Nephron progenitor cell (in vitro differentiated cells): Measurements from ENCODE around the gene CACNG4.

Source experiments
- DNase-seq: peaks from one replicate; pipeline ENCODE4 v3.0.0; 2021
- H3K27ac Mint-ChIP-seq: 2 replicates; pipeline ENCODE4 v1.8.0; 2021; ENCODE audit warnings: mild to moderate bottlenecking, moderate library complexity, mixed read lengths
- H3K27me3 Mint-ChIP-seq: 2 replicates; pipeline ENCODE4 v1.8.0; 2021; ENCODE audit warnings: mild to moderate bottlenecking, low read depth, mixed read lengths; ENCODE audit not compliant: poor library complexity
- H3K36me3 Mint-ChIP-seq: 2 replicates; pipeline ENCODE4 v1.8.0; 2021; ENCODE audit warnings: low read depth, mixed read lengths
- H3K4me1 Mint-ChIP-seq: 2 replicates; pipeline ENCODE4 v1.8.0; 2021; ENCODE audit warnings: mixed read lengths
- H3K4me3 Mint-ChIP-seq: 2 replicates; pipeline ENCODE4 v1.8.0; 2021; ENCODE audit warnings: mild to moderate bottlenecking, moderate library complexity, mixed read lengths
- H3K9me3 Mint-ChIP-seq: 2 replicates; pipeline ENCODE4 v1.8.0; 2021; ENCODE audit warnings: mild to moderate bottlenecking, moderate library complexity, mixed read lengths
- TF ChIP-seq, protein P1 (sequence below): fragments of 200-600 bp; sonication (generic); IDR thresholded peaks from 2 replicates; pipeline ENCODE4 v1.5.0; 2021; ENCODE audit warnings: antibody characterized with exemption

Gene CACNG4

DNA sequence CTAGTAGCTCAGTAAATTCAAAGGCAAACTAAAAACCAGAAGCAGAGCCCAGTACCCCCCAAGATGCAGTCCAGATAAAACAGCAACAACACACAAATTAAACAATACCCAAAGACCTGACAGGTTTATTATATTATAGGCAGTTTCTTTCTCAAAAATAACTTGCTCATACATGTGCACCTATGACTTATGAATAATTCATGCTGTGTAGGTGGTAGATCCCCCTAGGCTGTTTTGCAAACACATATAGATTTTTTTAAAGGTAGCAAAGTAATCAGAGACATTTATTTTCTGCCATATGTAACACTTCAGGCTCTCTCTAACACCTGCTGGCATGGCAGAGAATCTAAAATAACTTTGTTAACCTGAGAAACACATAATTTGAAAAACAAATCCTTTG, 107.1 kb downstream of the CACNG4 start:
- H3K36me3 Mint-ChIP-seq, result peaks cover 16% of the 10 kb centered on the region

GRCh38 chr17:67072885-67073284, 108.4 kb downstream of the CACNG4 start:
- TF ChIP-seq, protein P1, sequence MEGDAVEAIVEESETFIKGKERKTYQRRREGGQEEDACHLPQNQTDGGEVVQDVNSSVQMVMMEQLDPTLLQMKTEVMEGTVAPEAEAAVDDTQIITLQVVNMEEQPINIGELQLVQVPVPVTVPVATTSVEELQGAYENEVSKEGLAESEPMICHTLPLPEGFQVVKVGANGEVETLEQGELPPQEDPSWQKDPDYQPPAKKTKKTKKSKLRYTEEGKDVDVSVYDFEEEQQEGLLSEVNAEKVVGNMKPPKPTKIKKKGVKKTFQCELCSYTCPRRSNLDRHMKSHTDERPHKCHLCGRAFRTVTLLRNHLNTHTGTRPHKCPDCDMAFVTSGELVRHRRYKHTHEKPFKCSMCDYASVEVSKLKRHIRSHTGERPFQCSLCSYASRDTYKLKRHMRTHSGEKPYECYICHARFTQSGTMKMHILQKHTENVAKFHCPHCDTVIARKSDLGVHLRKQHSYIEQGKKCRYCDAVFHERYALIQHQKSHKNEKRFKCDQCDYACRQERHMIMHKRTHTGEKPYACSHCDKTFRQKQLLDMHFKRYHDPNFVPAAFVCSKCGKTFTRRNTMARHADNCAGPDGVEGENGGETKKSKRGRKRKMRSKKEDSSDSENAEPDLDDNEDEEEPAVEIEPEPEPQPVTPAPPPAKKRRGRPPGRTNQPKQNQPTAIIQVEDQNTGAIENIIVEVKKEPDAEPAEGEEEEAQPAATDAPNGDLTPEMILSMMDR, result no peak
- Mint-ChIP-seq H3K4me3 (no peak overlapping the region), H3K4me1 (peaks cover 25% of the 10 kb centered on the region), H3K27ac (no peak overlapping the region), H3K27me3 (no peaks in the 10 kb centered on the region), H3K9me3 (no peaks in the 10 kb centered on the region), H3K36me3 (peaks cover 21% of the 10 kb centered on the region)
- no peak for DNase-seq

More for the DNA sequence above, 107.1 kb downstream of the CACNG4 start:
- DNase-seq, result no peak
- Mint-ChIP-seq H3K27me3 (no peaks in the 10 kb centered on the region), H3K4me3 (no peak overlapping the region), H3K4me1 (peaks cover 36% of the 10 kb centered on the region), H3K9me3 (no peaks in the 10 kb centered on the region), H3K27ac (peak overlapping the region; percentile 47)
- TF ChIP-seq, protein P1, result no peak

DNA sequence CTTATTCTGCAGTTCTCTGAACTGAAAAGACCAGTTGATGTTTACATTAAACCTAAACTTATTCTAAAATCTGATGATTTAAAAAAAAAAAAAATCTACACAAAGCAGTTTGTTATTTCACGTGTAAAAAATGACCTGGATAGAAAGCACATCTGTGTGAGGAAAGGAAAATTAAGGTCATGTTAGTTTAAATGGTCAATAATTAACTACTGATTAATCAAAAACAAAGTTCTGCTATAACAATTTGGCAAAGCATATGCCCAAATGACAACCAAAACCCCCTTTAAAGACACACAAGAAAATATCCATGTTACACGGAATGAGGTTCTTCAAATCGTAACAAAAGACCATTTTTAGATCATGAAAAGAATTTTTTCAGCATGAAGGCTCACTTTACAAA, 110.3 kb downstream of the CACNG4 start:
- Mint-ChIP-seq H3K9me3 (no peaks in the 10 kb centered on the region), H3K36me3 (peaks cover 27% of the 10 kb centered on the region), H3K4me1 (peaks cover 9% of the 10 kb centered on the region), H3K27ac (no peak overlapping the region), H3K27me3 (no peaks in the 10 kb centered on the region), H3K4me3 (no peak overlapping the region)
- TF ChIP-seq, protein P1, result no peak
- DNase-seq, result no peak

DNA sequence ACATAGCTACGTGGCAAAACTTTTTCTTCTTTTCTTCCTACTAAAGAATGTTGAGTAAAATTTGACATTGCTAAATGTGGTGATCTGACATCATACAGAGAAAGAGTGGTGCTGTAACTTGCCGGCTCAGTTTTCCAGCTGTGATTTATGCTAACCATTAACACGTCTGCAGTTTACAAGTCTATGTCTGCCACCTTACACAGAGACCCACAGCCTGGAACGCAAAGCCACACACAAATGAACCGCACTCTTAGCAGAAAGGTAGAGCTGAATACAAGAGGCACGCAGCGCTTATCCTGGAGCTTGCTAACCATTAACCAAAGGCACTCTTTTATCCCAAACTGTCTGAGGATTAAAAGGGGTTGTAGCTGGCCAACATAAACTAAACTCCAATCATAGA, 111.8 kb downstream of the CACNG4 start:
- Mint-ChIP-seq H3K27ac (peak overlapping the region; percentile 70), H3K4me3 (no peak overlapping the region), H3K27me3 (no peaks in the 10 kb centered on the region), H3K36me3 (peaks cover 27% of the 10 kb centered on the region), H3K4me1 (peaks cover 6% of the 10 kb centered on the region), H3K9me3 (no peaks in the 10 kb centered on the region)
- TF ChIP-seq, protein P1, result no peak
- no peak for DNase-seq

DNA sequence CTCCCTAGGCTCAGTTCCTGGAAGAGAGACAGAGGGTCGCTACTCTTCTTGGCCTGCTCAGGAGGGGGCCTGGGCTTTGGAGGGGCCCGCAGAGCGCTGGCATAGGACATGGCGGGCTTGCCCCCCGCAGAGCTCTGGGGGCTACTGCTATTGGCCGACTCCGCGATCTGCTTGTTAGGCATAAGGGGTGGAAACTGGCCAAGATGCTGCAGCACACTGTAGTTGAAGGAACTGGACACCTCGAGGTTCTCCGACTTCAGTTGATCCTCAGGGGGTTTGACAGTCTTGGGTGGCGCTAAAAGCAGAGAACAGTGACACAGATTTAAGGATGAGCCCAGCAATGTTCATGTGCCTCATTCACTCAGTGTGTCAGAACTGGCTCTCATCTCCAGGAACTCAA, 113.8 kb downstream of the CACNG4 start:
- Mint-ChIP-seq H3K27ac (peak overlapping the region; percentile 45), H3K4me3 (no peak overlapping the region), H3K36me3 (peaks cover 16% of the 10 kb centered on the region), H3K4me1 (peaks cover 6% of the 10 kb centered on the region), H3K27me3 (no peaks in the 10 kb centered on the region), H3K9me3 (no peaks in the 10 kb centered on the region)
- TF ChIP-seq, protein P1, result no peak
- DNase-seq, result no peak

GRCh38 chr17:67079491-67079890, 115.0 kb downstream of the CACNG4 start:
- TF ChIP-seq, protein P1, result no peak
- H3K4me1 Mint-ChIP-seq, result peaks cover 6% of the 10 kb centered on the region
- no peak overlapping the region for H3K27ac Mint-ChIP-seq

More at GRCh38 chr17:67079491-67079890, 115.0 kb downstream of the CACNG4 start:
- Mint-ChIP-seq H3K36me3 (peaks cover 24% of the 10 kb centered on the region), H3K4me3 (no peak overlapping the region), H3K27me3 (no peaks in the 10 kb centered on the region), H3K9me3 (no peaks in the 10 kb centered on the region)
- no peak for DNase-seq
